HG02938 (cell line): ENCODE results near the gene RGL3.
"Not testable (repeated sequence)": the region's sequence is repeated elsewhere in the genome, so short reads cannot be mapped to it uniquely, and the experiment has no call there.

Source experiments
- ATAC-seq: cut with Tn5 transposase; IDR thresholded peaks from one replicate; pipeline ENCODE4 v1.9.1; 2021; ENCODE audit warnings: mild to moderate bottlenecking, moderate library complexity; ENCODE audit not compliant: unreplicated experiment

RGL3 gene

DNA sequence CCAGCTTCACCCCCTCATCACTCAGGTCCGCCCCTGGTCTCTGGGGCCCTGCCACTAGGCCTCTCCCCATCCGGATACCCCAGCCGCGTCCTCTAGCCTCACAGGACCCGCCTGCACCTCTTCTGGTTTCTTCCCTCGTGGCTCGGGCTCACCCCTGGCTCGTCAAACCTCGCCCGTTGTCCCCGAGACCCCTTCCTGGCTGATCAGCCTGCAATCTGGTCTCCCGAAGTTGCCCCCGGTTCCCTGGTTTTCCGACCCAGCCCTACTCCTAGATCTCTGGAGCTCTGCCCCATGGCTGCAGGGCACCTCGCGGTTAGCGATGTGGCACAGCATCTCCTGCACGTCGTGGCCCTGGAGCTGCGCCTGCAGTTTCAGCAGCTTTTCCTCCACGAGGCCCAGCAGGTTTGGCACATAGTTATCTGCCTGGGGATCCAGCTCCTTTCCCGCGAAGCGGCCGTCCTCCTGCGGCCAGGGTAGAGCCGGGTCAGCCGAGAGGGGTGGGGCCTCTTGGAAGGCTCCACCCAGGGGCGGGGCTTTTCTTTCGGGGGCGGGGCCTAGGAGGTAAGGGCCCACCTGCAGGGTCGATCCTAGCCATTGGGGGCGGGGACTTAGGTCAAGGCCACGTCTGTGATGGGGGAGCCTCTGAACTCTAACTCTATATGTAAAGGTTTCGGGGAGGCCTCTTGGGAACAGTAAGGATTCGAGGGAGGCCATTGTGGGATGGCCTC lies 2.4 kb upstream of the RGL3 start:
- no peak for ATAC-seq

- ATAC-seq: no peak
These were observed 1.6 kb upstream of the RGL3 start for GRCh38 chr19:11420429-11421370.

- no peak for ATAC-seq
These were observed 993 bp downstream of the RGL3 start for GRCh38 chr19:11418094-11418548.

DNA sequence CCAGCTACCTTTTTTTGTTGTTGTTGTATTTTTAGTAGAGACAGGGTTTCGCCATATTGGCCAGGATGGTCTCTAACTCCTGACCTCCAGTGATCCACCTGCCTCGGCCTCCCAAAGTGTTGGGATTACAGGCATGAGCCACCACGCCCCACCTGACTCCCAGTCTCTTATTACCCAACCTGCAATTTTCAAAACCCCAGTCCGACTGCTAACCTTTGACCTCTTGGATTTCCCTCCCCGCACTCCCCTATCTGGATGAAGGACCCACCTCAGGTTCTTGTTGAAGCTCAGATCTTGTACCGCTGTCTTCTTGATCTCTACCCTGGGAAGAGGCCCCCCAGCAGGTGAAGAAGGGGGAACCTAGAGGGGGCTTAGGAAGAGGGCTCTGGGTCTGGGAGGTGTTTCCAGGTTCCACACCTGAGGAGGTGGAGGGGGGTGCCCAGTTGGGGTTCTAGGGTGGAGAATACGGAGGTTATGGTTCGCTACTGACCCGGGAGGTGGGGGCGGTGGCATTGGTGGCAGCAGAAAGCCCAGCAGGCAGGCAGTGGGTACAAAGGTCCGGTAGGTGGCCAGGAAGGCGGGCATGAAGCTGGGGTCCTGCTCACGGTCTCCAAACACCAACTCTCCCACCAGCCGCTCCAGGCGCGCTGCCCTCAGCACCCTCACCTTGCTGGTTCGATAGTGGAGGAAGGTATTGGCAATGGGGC lies 2.6 kb downstream of the RGL3 start:
- no peak for ATAC-seq

GRCh38 chr19:11414544-11414943 lies 4.6 kb downstream of the RGL3 start:
- ATAC-seq: no peak

DNA sequence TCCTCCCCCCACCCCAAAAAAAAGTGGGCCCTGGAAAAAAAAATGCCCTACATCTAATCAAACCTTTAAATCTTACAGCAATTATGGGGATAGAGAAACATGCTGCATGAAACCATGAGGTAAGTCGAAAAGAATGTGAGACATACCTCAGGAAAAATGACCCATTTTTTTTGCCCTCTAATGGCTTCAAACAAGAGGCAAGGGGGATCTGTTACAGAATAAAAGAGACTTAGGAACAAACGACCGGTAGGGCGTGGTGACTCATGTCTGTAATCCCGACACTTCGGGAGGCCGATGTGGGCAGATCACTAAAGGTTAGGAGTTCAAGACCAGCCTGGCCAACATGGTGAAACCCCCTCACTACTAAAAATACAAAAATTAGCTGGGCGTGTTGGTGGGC lies 8.4 kb downstream of the RGL3 start:
- no peak for ATAC-seq

GRCh38 chr19:11408591-11408990 lies 10.5 kb downstream of the RGL3 start:
- no peak for ATAC-seq

GRCh38 chr19:11406703-11407236 lies 12.3 kb downstream of the RGL3 start:
- not testable (repeated sequence) for ATAC-seq

DNA sequence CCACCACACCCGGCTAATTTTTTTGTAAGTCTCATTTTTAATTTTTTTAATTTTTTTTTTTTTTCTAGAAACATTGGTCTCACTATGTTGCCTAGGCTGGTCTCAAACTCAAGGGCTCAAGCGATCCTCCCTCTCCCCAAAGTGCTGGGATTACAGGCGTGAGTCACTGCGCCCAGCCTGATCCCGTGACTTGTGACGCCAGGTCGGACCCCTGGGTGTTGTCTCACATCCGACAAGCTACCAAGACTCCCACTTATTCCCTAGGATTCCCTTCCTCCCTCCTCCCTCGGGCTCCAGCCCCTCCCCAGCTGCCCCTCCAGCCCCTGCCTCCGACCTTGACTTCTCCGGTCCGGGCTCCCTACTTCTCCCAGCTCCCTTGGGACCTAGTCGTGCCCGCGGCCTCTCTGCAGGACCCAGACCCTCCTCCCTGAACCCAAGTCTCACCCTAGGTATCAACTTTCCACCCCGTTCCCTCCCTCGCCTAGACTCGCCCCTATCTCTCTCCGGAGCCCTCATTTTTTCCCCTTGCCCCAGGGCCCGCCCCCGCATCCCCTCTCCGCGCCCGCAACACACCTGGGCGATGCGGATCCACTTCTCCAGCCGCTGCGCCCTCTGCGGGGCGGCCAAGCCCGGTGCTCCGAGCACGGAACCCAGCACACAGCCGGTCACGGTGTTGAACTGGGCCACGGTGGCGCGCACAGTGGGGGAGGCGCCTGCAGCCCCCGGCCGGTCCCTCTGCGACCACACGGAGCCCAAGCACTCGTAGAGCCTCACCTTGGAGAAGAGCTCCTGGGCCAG lies 13.1 kb downstream of the RGL3 start:
- no peak for ATAC-seq

GRCh38 chr19:11404588-11405222 lies 14.4 kb downstream of the RGL3 start:
- no peak for ATAC-seq

GRCh38 chr19:11401808-11402543 lies 17.1 kb downstream of the RGL3 start:
- ATAC-seq: no peak

- ATAC-seq: no peak
These were observed 18.3 kb downstream of the RGL3 start for GRCh38 chr19:11400798-11401197.

- ATAC-seq: no peak
These were observed 19.4 kb downstream of the RGL3 start for GRCh38 chr19:11399667-11400066.

DNA sequence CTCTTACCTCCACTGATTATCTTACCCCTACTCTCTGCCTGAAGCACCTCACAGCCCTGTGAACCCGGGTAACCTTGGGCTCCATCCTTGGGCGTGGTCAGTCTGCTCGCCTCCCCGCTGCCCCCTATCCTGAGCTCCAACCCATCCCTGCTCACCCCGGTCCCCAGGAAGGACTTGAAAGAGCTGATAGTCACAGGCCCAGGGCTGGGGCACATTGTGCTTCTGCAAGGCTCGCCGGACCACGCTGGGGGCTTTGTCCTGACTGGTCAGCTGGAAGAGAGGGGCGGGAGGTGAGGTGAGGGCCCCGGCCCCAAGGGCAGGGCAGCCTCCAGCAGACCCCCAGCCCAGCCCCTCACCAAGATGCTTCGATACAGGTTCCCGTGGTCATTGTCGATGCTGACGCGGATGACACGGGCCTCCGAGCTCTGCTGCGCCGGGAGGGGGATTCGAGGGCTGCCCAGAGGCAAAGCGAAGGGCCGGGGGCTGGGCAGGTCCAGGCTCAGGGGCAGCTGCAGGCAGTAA lies 22.0 kb downstream of the RGL3 start:
- ATAC-seq: no peak

GRCh38 chr19:11390933-11391680 lies 28.0 kb downstream of the RGL3 start:
- ATAC-seq: no peak

DNA sequence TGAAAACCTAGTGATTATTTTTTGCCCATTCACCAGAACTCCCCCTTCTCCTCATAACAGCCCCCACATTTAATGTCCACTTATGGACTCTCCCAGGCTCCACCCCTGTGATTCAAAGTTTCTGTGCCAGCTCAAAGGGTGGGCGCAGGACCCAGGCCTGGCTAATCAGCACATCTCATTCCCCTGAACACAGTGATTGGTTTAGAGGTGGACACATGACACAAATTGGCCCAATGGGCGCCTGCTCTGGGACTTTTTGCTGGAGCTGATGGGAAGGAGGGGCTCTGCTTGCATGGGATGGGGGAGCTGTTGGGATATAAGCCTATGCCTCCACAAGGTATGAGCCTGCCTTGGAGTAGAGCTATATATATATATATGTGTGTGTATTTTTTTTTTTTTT lies 28.8 kb downstream of the RGL3 start:
- ATAC-seq: no peak

DNA sequence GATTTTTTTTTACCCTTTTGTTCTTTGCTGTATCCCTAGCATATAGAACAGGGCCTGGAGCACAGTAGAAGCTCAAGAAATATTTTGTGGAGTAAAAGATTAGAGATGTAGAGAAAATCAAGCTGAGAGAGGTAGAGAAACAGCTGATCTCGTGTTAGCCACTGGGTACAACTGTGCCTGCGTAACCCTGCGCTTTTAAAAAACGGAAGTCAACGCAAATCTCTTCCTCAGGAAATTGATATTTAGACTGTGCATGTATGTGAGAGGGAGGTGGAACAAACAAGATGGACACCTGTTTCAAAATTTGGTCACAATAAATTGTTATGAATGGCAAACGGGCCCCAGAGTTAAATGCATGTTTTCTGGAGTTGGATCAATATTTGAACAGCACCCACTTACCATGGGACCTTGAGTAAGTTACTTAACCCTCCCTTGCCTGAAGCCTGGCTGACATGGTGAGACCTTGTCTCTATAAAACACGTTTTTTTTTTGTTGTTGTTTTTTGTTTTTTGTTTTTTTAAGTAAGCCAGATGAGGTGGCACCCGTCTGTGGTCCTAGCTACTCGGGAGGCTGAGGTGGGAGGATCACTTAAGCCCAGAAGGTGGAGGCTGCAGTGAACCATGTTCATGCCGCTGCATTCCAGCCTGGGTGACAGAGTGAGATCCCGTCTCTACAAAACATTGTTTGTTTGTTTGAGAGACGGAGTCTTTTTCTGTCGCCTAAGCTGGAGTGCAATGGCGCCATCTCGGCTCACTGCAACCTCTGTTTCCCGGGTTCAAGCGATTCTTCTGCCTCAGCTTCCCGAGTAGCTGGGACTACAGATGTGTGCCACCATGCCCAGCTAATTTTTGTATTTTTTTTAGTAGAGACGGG lies 31.7 kb downstream of the RGL3 start:
- ATAC-seq: no peak
